Rectal smooth muscle tissue (tissue), 1 donor: Measurements from ENCODE around the gene FABP1.

Experiments used
- H3K27ac ChIP-seq: one replicate; pipeline ENCODE4 v1.7.0; 2013; ENCODE audit warnings: low read depth, low read length, inconsistent platforms
- H3K27me3 ChIP-seq: one replicate; pipeline ENCODE4 v1.7.0; 2013; ENCODE audit warnings: low read length; ENCODE audit not compliant: control insufficient read depth, insufficient read depth
- H3K36me3 ChIP-seq: one replicate; pipeline ENCODE4 v1.7.0; 2013; ENCODE audit warnings: low read length; ENCODE audit not compliant: control insufficient read depth, insufficient read depth
- H3K4me1 ChIP-seq: one replicate; pipeline ENCODE4 v1.7.0; 2013; ENCODE audit warnings: low read length; ENCODE audit not compliant: control insufficient read depth, insufficient read depth
- H3K4me3 ChIP-seq: one replicate; pipeline ENCODE4 v1.7.0; 2013; ENCODE audit warnings: low read length
- H3K9ac ChIP-seq: one replicate; pipeline ENCODE4 v1.7.0; 2013; ENCODE audit warnings: low read length

The FABP1 gene

DNA sequence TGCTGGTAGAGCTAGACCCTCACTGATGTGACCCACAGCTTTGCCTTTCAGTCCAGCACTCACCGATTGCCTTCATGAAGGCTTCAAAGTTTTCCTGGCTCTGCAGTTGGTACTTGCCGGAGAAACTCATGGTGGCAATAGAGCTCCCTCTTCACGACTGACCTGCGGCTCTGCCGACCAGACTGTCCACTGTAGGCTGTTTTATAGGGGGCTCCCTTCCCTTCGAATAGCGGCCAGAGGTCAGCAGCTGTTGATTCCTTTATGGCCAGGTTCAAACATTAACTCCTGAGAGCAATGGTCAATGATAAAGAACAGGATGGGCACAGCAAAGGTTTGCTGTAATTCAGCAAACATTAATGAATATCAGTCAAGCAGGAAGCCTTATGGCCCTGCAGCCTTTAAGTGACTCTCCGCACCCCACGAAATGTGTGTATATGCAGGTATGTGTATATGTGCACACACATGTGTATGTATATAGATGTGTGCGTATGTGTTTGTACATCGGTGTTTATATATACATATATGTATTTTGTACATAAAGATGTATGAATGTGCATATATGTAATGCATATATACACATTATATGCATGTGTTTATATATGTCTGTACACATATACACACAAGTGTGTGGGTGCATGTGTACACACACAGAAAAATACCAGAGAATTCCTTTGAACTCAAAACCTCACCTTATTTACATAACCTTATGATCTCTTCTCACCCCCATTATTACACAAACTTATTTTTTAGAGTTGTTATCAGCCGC, at the start of gene FABP1:
Gene FABP1 (minus strand): TSS at position 175 of the 766 bp plus-strand sequence. CDS start 45 bp downstream, at position 130.
- no peaks in the 10 kb centered on the region for H3K4me1 ChIP-seq
- H3K27ac ChIP-seq = no peak within 1 kb of the TSS
- H3K9ac ChIP-seq = no peak within 1 kb of the TSS
- H3K27me3 ChIP-seq = no peaks in the 10 kb centered on the region
- peak within 1 kb of the TSS; percentile 58 for H3K4me3 ChIP-seq
- H3K36me3 ChIP-seq = no peaks in the 10 kb centered on the region

DNA sequence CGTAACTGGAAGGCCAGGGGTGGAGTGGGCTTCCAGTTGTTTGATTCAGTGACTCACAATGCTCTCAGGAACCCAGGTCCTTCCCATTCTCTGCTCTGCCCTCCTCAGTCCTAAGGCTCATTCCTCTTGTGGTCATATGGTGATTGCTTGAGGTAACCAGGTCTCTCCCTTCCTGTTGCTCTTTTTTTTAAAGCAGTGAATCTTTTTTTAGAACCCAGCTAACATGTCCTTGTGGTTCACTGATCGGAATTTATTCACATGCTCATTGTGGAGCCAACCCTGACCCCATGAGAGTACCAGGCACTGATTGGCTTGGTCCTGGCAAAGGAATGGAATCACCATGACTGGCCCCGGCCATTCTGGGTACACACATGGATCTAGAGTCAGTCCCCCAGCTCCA, 49.7 kb upstream of the FABP1 start:
- H3K9ac ChIP-seq = no peak overlapping the region
- peaks cover 2% of the 10 kb centered on the region for H3K36me3 ChIP-seq
- H3K4me3 ChIP-seq = no peak overlapping the region
- H3K4me1 ChIP-seq = no peaks in the 10 kb centered on the region
- no peak overlapping the region for H3K27ac ChIP-seq
- no peaks in the 10 kb centered on the region for H3K27me3 ChIP-seq

DNA sequence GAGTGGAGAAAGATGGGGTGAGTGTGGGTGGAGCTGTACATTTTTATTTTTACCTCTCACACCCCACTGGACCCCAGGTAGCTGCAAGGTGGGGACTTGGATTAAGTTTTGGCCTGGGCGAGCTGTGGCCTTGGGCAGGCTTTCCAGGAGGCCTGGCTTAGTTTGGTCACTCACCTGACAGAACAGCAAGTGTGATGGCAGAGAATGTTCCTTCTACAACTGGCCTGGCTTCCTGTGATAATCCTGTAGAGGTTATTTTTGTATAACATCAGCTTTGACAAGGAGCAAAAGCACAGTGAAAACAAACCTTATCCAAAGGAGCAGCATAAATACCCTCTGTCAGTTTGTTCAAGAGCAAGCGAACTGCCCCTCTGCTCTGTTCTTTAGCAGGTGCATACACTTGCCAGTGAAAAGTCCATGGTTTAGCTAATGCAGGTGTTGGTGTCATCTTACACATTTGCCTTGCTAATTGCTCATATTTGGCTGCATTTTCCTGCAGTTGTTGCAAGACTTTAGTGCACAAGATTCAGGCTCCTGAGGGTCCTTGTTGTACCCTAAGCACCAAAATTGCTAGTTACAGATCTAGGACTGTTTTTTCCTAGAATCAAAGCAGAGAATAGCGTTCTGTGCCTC, 48.6 kb upstream of the FABP1 start:
- Histone ChIP-seq H3K27ac (no peak overlapping the region), H3K27me3 (no peaks in the 10 kb centered on the region), H3K36me3 (peaks cover 2% of the 10 kb centered on the region), H3K9ac (no peak overlapping the region), H3K4me3 (no peak overlapping the region), H3K4me1 (no peaks in the 10 kb centered on the region)

DNA sequence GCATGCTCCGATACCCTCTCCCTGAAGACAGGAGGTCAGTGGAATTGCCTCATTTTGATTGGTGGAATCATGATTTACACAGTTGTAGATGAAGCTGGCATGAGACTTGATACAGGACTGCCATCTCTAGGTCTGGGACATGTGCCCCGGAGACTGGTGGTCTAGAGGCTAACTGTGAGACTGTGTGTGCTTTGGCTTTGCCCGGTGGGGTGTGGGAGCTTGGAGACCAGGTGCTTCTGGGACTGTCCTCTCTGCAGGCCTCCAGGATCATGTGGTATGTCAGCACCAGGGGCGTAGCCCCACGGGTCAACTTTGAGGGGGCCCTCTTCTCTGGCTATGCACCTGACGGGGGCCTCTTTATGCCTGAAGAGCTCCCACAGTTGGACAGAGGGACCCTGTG, 45.0 kb upstream of the FABP1 start:
- no peak overlapping the region for H3K27ac ChIP-seq
- H3K4me3 ChIP-seq = no peak overlapping the region
- peaks cover 3% of the 10 kb centered on the region for H3K4me1 ChIP-seq
- no peak overlapping the region for H3K9ac ChIP-seq
- H3K36me3 ChIP-seq = no peaks in the 10 kb centered on the region
- H3K27me3 ChIP-seq = no peaks in the 10 kb centered on the region

DNA sequence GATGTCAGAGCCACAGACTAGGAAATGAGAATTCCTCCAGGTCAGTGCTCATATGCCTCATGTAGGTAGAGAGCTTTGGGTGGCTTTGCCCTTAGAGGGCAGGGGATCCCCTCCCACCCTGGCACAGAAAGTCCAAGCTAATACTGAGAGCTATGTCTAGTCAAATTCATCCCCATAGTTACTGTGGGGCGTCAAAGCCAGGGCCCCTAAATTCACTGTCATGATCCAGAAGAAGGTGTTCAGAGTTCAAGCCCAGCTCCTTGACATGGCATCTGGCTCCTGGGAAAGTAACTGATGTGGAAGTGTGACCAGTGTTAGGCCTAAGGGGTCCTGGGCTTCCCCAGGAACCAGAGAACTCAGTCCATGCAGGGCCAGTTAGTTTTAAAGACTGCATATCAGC, 44.1 kb upstream of the FABP1 start:
- Histone ChIP-seq H3K4me1 (peaks cover 3% of the 10 kb centered on the region), H3K27ac (no peak overlapping the region), H3K4me3 (no peak overlapping the region), H3K36me3 (no peaks in the 10 kb centered on the region), H3K9ac (no peak overlapping the region), H3K27me3 (no peaks in the 10 kb centered on the region)

DNA sequence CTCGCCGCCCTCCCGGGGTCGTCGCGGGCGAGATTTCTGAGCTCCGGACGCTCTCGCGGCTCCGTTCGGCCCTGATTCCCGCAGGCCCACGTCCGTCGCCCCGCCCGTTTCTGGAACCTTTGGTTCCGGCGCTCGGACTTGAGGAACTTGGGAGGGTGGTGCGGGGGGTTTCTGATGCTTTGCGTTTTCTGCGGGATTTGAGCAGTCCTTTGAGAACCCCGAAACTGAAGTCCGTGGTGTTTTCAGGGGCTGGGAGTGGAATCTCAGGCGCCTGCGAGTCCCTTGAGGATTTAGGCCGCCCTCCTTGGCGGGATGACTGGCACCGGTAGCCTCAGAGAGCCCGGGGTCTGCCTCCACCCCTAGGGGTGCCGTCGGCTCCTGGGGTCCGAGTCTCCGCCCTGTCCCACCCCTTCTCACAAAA, 42.6 kb upstream of the FABP1 start:
- H3K4me1 ChIP-seq = peaks cover 5% of the 10 kb centered on the region
- peak overlapping the region; percentile 79 for H3K4me3 ChIP-seq
- H3K27me3 ChIP-seq = no peaks in the 10 kb centered on the region
- H3K9ac ChIP-seq = peak overlapping the region; percentile 71
- H3K36me3 ChIP-seq = no peaks in the 10 kb centered on the region
- H3K27ac ChIP-seq = peak overlapping the region; percentile 85

DNA sequence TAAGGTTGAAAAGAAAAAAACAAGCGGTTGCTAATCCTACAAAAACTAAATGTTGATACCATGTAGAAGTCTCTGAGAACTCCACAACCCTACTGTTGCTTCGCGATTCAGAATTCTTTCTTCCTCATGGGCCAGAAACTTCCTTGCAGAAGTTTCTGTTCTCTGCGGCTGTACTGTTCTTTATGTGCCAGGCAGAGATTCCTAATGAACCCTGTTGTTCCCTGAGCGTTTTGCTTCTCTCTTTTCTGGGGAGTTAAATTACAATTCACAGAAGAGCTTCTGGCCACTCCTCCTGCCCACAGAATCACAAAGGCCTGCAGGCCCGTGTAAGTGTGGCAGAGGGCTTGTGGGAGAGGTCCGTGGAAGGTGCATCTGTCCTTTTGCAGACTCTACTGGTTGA, 40.5 kb upstream of the FABP1 start:
- no peaks in the 10 kb centered on the region for H3K27me3 ChIP-seq
- no peak overlapping the region for H3K9ac ChIP-seq
- peaks cover 6% of the 10 kb centered on the region for H3K4me1 ChIP-seq
- no peaks in the 10 kb centered on the region for H3K36me3 ChIP-seq
- H3K4me3 ChIP-seq = no peak overlapping the region
- no peak overlapping the region for H3K27ac ChIP-seq

DNA sequence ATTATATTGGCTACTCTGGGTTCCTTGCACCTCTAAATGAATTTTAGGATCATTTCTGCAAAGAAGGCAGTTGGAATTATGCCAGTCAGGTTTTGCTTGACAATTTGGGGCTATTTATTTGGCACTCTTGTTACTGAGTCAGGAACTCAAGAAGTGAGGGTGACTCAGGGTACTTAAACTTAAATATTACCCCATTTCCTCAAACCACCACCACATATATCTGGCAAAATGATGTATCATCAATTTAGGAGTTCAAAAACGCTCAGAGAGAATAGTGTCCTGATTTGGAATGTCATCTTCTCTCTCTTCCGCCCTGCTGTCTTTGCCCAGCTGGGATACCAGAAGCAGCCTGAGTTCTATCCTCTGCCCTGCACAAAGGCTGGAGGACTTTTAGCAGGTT, 39.9 kb upstream of the FABP1 start:
- no peak overlapping the region for H3K27ac ChIP-seq

DNA sequence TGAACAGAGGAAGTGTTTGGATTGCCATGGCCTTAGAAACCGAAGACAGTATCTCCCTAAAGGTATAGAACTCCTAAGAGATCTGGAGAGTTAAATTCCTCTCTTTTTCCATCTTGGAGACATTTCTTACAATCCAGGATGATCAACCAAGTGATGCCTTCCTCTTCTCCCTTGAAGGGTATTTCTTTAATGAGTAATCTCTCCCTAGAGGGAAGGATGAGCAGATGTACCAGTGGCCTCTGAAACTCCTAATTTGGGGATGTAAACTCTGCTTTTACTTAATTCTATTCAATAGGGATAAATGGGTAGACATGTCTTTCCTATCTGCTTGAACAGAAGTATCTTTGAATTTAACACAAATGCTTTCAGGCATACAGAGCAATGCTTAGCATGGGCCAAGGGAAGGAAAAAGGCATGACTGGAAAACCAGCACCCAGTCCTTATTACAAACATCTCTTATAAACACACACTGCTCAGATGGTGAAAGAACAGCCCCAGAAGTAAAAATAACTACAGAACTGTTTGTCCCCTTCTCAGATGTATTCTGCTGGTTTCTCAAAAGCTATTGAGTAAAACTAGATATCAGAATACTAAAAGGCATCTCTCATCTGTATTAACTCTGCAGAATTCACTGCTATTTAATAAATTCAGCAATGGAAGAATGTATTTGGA, 37.6 kb upstream of the FABP1 start:
- Histone ChIP-seq H3K36me3 (no peaks in the 10 kb centered on the region), H3K4me3 (no peak overlapping the region), H3K27me3 (no peaks in the 10 kb centered on the region), H3K27ac (peak overlapping the region; percentile 63), H3K9ac (no peak overlapping the region), H3K4me1 (peaks cover 3% of the 10 kb centered on the region)

More for the DNA sequence above, 39.9 kb upstream of the FABP1 start:
- Histone ChIP-seq H3K9ac (no peak overlapping the region), H3K27me3 (no peaks in the 10 kb centered on the region), H3K4me1 (peaks cover 6% of the 10 kb centered on the region), H3K4me3 (no peak overlapping the region), H3K36me3 (no peaks in the 10 kb centered on the region)

DNA sequence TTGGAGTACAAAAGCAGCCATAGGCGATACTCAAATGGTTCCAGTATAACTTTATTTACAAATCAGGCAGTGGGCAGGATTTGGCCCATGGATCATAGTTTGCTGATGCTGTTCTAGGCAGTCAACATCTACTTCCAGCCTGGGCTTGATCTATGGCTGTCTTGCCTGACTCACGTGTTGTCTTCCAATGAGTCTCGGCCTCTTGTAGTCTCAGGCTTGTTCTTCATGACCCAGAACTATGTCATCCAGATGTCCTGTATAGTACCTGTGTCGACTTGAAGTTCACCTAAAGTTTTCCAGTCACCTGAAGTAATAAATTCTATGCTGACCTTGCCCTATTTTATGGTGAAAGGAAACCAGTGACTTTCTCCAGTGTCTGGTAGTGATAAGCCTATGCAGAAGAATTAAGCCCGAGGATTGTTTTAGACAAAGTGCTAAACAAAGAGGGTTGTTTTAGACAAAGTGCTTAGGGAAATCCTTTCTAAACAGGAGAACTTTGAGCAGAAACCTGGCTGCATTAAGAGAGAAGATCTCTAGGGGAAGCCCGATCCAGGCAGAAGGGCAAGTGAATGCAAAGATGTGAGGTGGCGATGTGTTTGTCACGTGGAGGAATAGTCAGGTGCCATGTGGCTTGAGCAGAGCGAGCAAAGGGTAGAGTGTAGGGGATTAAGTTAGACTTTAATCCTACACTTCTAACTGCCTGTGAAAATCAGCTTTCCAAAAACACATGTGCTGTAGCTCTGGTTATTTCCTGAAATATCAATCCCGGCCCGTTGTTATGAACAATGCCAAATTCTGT, 33.8 kb upstream of the FABP1 start:
- H3K27ac ChIP-seq = no peak overlapping the region
- no peak overlapping the region for H3K9ac ChIP-seq

DNA sequence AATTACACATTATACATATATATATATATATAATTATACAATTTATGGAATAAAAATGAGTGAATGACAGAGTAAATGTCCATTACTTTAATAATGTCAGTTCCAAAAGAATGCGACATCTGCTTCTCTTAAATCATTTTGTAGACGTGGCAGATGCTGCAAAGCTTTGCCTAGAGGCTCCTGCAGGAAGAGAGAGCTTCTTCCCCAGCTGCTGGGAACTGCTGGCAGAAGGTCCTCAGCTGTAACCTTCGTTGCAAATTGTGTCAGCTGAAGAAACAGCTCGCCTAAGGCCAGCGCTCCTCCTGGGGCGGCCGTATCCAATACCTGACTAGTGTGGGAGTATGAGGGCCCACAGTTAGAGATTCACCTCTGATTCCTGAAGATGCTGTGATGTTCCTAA, 32.7 kb upstream of the FABP1 start:
- Histone ChIP-seq H3K27me3 (no peaks in the 10 kb centered on the region), H3K4me3 (no peak overlapping the region), H3K27ac (no peak overlapping the region), H3K36me3 (no peaks in the 10 kb centered on the region), H3K9ac (no peak overlapping the region), H3K4me1 (peaks cover 2% of the 10 kb centered on the region)

More for the DNA sequence above, 33.8 kb upstream of the FABP1 start:
- Histone ChIP-seq H3K4me1 (peaks cover 3% of the 10 kb centered on the region), H3K27me3 (no peaks in the 10 kb centered on the region), H3K36me3 (no peaks in the 10 kb centered on the region), H3K4me3 (no peak overlapping the region)

DNA sequence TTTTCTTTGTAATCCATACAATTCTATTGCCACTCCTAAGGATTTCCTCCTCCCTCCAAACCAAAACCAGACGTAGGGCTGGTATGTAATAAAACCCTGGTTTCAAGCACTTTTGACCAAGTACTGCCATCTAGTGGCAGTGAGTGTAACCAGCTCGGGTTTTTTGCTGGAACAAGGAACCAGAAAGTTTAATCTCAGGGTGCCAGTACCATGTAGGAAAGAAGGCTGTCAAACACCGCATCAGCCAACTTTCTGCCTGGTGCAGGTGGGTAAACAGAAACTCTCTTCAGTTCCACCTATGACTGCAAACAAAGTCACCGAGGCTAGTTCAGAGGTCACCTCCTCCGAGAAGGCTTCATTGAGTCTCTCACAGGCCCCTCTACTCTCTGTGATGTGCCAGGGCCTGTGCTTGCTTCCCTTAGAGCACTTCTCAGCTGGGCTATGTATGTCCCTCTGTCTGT, 32.1 kb upstream of the FABP1 start:
- Histone ChIP-seq H3K27me3 (no peaks in the 10 kb centered on the region), H3K9ac (no peak overlapping the region), H3K36me3 (no peaks in the 10 kb centered on the region), H3K4me3 (no peak overlapping the region), H3K27ac (no peak overlapping the region), H3K4me1 (no peaks in the 10 kb centered on the region)
